Left renal pelvis (tissue), 4 donors: ENCODE results near the gene SHISA9. TPM values are rescaled to one million over a fixed set of nuclear protein-coding genes. Genes with fewer than 3 reads are reported as not detected.

Experiments used
- DNase-seq, 4 donors: peaks; one replicate each; pipeline ENCODE4 v3.0.0-alpha.2; 2013; ENCODE audit warnings: low read depth in 4 of 4, low spot score in 3 of 4
- polyA plus RNA-seq, 4 donors: library from polyadenylated mRNA; unstranded; fragments of 120-200 nt; gene quantifications; one replicate each; pipeline ENCODE4 v1.2.1, GENCODE V29; 2013; ENCODE audit not compliant: insufficient read length in 4 of 4

The SHISA9 gene
- polyA plus RNA-seq, 4 donors, result 1.1 to 5.7 (median 3.2) TPM

DNA sequence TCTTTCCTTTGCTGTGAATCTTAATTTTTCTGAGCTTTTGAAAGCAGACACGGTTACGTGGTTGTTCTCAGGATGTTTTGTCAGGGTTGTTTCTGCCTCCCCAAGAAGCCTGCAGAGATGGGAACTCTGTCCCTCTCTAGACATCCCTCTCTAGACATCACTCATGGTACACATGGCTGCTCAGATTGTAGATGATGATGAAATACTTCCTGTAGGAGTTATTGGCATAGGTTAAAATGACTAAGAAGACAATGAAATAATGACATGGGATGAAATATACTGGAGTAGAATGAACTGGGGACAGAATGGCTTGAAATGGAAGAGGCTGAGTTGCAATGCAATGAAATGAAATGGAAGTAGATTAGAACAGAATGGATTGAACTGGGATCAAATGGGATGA lies 253.4 kb downstream of the SHISA9 start:
- no peak for DNase-seq

- no peak for DNase-seq
Measured at GRCh38 chr16:13155377-13155776, 254.0 kb downstream of the SHISA9 start.

- DNase-seq, result no peak
Measured at GRCh38 chr16:13155780-13156179, 254.4 kb downstream of the SHISA9 start.

- no peak for DNase-seq
Measured at GRCh38 chr16:13157082-13157481, 255.7 kb downstream of the SHISA9 start.

DNA sequence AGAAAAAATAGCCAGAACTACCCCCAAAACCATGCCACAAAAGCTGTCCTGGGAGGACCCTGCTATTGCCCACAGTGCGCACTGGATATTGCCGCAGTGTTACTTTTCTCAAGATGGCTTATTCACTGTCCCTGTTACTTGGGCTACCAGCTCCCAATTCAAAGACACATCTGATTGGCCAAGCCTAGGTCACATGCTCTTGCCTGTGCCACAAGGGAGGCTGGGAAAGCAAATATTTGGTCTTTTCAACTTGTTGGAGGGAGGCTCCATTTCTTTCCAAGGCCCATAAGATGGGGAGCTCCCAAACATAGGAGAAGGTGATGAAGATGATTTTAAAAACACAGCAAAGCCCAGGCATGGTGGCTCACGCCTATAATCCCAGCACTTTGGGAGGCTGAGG lies 257.0 kb downstream of the SHISA9 start:
- no peak for DNase-seq

DNA sequence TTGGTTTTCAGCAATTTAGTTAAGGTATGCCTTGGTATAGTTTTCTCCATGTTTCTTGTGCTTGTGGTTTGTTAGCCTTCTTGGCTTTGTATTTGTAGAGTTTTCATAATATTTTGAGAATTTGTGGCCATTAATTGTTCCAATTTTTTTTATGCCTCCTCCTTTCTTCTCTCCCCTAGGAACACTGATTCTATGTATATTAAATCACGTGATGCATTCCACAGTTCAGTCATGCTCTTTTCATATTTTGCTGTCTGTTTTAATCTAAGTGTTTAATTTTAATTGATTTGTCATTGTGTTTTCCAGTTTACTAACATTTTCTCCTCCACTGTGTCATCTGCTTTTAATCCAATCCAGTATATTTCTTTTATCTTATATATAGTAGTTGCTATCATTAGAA lies 263.6 kb downstream of the SHISA9 start:
- no peak for DNase-seq

GRCh38 chr16:13168091-13168572 lies 266.7 kb downstream of the SHISA9 start:
- peak in 2 of 4 donors; percentile 8 to 19 for DNase-seq

GRCh38 chr16:13171313-13171712 lies 269.9 kb downstream of the SHISA9 start:
- DNase-seq, result no peak

GRCh38 chr16:13176711-13177110 lies 275.3 kb downstream of the SHISA9 start:
- no peak for DNase-seq

GRCh38 chr16:13178318-13178717 lies 276.9 kb downstream of the SHISA9 start:
- no peak for DNase-seq

DNA sequence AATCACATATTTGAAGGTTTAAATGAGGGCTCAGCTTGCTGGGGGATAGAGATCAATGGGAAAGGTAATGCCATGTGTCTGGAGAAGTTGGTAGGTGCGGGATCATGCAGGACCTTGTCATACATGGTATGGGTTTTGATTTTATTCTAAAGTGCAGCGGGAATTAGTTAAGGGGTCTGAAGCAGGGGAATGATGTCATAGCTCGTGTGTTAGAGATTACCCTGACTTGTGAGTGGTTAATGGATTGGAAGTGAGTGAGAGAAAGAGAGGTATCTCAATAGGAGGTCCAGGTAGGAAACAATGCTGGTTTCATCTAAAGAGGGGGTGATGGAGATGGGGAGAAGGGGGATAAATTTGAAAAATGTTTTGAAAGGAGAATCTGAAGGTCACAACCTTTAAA lies 280.0 kb downstream of the SHISA9 start:
- DNase-seq, result no peak

DNA sequence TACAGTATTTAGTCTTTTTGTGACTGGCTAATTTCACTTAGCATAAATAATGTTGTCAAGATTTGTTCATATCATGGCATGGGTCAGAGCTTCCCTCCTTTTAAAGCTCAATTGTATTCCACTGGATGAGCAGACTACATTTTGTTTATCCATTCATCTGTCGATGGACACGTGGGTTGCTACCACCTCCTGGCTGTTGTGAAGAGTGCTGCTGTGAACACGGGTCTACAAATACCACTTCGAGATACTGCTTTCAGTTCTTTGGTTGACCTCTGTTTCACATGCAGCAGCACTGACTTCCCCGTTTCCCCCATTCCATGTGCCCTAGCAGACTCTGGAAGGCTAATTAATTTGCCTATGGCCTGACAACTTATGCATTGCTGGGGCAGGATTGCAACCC lies 285.4 kb downstream of the SHISA9 start:
- no peak for DNase-seq

GRCh38 chr16:13189250-13189649 lies 287.9 kb downstream of the SHISA9 start:
- no peak for DNase-seq

GRCh38 chr16:13193721-13194120 lies 292.3 kb downstream of the SHISA9 start:
- no peak for DNase-seq

GRCh38 chr16:13194766-13195165 lies 293.4 kb downstream of the SHISA9 start:
- no peak for DNase-seq

DNA sequence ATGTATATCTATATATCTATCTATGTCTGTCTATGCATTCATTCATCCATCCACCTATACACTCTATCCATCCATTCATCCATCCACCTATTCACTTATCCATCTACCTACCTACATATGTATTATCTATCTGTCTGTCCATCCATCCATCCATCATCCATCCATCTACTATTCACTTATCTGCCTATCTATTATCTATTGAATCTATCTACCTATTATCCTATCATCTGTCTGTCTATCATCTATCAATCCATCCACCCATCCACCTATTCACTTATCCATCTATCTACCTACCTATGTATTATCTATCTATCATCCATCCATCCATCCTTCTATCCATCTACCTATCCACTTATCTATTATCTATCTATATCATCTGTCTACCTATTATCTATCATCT lies 302.3 kb downstream of the SHISA9 start:
- DNase-seq, result no peak

- DNase-seq, result no peak
Measured at GRCh38 chr16:13205352-13205751, 304.0 kb downstream of the SHISA9 start.

DNA sequence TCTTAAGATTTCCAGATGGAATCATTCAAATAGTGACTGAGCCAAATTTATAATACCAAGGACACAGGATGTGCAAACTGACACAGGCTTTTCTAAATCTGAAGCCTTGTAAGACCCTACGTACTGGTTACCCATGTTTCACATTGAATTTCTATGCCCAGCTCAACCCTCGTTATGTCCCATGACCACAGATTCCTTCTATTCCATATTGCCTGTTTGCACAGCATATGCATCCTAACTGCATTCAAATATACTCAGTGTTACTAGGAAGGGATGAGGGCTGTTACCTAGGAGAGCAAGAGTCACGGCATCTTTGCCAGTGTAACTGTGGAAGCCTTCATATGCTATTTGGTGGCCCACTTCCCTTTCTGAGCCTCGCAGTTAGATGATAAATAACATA lies 305.2 kb downstream of the SHISA9 start:
- no peak for DNase-seq

DNA sequence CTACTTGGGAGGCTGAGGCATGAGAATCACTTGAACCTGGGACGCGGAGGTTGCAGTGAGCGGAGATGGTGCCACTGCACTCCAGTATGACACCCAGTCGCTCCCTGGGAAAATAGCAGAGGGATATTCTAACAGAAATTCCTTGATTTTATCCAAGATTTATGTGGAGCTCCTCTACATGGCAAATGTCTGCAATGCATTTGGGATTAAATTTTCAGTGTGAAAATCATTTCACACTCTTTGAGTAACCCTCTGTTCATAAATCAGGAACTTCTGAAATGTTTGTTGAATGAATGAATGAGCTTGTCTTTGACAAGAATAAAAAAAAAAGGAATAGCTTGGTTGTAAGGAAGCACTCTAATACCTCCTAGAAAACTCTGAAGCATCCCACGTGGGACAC lies 305.8 kb downstream of the SHISA9 start:
- no peak for DNase-seq

- no peak for DNase-seq
Measured at GRCh38 chr16:13223666-13224065, 322.3 kb downstream of the SHISA9 start.

GRCh38 chr16:13229039-13229438 lies 327.6 kb downstream of the SHISA9 start:
- no peak for DNase-seq

- DNase-seq, result no peak
Measured at GRCh38 chr16:13231365-13231764, 330.0 kb downstream of the SHISA9 start.

DNA sequence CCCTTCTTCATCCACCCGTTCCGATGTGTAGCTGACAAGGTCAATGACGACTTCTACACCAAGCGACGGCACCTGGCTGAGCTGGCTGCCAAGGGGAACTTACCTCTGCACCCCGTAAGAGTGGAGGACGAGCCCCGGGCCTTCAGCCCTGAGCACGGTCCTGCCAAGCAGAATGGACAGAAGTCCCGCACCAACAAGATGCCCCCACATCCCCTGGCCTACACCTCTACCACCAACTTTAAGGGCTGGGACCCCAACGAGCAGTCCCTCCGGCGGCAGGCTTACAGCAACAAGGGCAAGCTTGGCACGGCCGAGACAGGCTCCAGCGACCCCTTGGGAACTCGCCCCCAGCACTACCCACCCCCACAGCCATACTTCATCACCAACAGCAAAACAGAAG lies 333.6 kb downstream of the SHISA9 start:
- no peak for DNase-seq
